Skeletal muscle cell (primary cell): ENCODE results near the gene PCCA.
"Not testable (repeated sequence)": the region's sequence is repeated elsewhere in the genome, so short reads cannot be mapped to it uniquely, and the experiment has no call there.

Experiments used
- DNase-seq: peaks from one replicate; pipeline ENCODE4 v3.0.0-alpha.2; 2010; ENCODE audit warnings: low read depth
- H3K4me3 ChIP-seq: 2 replicates; pipeline ENCODE4 v1.5.1; 2011; ENCODE audit warnings: low read depth, mild to moderate bottlenecking, control low read depth, low read length, moderate library complexity

PCCA gene

DNA sequence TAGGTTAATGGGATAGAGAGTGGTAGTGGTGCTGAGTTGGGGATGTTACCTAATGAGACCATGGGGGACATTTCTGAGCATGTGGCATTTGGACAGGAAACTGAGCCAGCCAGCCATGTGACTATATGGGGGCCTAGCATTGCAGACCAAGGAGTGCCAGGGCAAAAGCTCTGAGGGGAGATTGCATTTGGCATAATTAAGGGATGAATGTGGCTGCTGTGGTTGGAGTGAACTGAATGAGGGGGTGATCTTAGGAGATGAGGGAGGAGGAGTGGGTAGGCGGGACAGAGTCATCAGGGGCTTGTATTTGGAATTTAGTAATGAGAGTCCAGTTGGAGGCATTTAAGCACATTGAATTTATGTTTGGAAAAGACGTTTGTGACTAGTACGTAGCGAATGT is 6.6 kb downstream of the PCCA start:
- DNase-seq: no peak
- no peak overlapping the region for H3K4me3 ChIP-seq

- H3K4me3 ChIP-seq: no peak overlapping the region
- no peak for DNase-seq
These were observed 7.6 kb downstream of the PCCA start for GRCh38 chr13:100096526-100096925.

GRCh38 chr13:100097821-100098220 is 8.9 kb downstream of the PCCA start:
- no peak overlapping the region for H3K4me3 ChIP-seq
- DNase-seq: no peak

DNA sequence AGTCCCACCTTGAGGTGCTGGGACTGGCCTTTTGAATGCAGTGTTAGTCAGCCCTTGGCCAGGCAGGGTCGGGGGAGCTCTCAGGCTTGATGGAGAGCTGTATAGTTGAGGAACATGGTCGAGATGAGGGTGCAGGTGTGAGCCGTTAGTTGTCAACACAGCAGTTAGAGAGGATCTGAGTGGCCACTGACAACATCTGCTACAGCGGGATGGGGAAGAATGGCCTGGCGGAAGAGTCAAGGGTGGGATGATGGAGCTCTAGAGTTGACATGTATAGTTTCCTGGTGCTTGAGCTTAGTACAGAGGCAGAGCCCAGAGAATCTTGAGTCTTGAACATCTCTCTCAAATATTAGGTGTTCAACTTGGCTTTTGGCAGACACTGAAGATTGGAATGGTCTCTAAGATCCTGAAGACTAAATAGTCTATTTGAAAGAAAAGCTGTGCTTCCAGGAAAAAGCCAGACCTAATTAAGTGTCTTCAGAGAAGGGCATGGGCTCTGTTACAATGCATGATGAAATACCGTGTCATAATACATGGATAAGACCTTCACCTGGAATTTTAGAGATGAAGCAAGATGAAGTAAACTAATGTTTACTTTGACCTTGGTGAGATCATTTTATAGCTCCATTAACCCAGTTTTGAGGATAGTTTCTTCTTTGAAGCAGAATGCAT is 9.7 kb downstream of the PCCA start:
- H3K4me3 ChIP-seq: no peak overlapping the region
- no peak for DNase-seq

GRCh38 chr13:100099117-100099445 is 10.2 kb downstream of the PCCA start:
- H3K4me3 ChIP-seq, DNase-seq: not testable (repeated sequence)

GRCh38 chr13:100100115-100100879 is 11.4 kb downstream of the PCCA start:
- no peak overlapping the region for H3K4me3 ChIP-seq
- DNase-seq: no peak

DNA sequence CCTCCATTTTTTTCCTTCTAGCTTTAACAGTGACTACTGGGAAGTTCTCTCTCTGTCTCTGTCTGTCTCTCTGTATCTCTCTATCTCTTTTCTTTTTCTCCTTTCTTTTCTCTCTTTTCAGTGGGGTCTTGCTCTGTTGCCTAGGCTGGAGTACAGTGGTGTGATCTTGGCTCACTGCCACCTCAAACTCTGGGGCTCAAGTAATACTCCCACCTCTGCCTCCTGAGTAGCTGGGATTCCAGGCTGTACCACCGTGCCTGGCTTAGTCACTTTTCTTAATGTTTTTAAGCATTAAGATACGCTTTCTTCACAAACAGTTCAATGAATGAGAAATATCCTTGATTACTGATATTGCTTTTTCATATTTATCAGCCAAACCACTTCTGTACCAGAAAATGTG is 13.1 kb downstream of the PCCA start:
- H3K4me3 ChIP-seq: no peak overlapping the region
- no peak for DNase-seq

DNA sequence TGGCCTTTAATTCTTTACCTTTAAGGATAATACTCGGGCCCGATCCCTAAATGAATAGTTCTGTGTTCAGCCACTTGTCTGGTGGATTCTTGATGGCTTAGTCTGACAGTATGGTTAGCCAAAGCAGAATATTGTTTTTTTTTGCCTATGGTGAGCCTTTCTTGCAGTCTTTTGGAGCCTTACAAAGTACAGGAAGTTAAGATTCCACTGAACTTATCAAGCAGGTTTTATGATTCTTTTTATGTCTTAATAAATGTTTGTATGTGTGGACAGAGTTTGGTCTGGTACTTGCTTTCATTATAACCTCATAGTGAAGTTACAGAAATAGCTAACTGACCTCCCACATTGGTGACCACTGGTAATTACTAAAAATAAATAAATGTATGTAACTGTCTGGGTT is 17.1 kb downstream of the PCCA start:
- no peak for DNase-seq
- H3K4me3 ChIP-seq: no peak overlapping the region

- DNase-seq: no peak
- no peak overlapping the region for H3K4me3 ChIP-seq
These were observed 17.8 kb downstream of the PCCA start for GRCh38 chr13:100106705-100107104.

- no peak overlapping the region for H3K4me3 ChIP-seq
- DNase-seq: no peak
These were observed 20.1 kb downstream of the PCCA start for GRCh38 chr13:100108913-100109507.

DNA sequence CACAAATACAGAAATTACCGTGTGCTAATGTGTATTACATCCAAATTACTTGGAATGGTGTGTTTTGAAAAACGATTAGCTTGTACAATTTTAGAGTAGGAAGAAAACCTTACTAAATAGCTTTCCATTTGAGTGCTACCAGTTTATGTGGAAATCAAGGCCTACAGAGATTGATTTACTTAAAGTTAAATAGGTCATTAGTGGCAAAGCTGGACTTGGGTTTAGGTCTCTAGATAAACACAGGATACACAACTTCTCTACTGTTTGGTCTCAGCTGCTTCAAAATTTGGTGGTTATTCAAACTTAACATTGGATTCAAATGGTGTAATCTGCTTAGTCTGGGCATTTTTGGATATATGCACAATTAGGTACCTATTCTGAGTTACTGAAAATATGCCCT is 21.4 kb downstream of the PCCA start:
- no peak for DNase-seq
- H3K4me3 ChIP-seq: no peak overlapping the region

GRCh38 chr13:100112186-100112838 is 23.4 kb downstream of the PCCA start:
- DNase-seq: no peak
- H3K4me3 ChIP-seq: no peak overlapping the region

- H3K4me3 ChIP-seq: no peak overlapping the region
- DNase-seq: no peak
These were observed 26.9 kb downstream of the PCCA start for GRCh38 chr13:100115693-100116254.

- peak; percentile 9 for DNase-seq
These were observed 35.4 kb downstream of the PCCA start for GRCh38 chr13:100124265-100124664.

GRCh38 chr13:100125946-100126345 is 37.1 kb downstream of the PCCA start:
- no peak overlapping the region for H3K4me3 ChIP-seq
- DNase-seq: no peak

More at GRCh38 chr13:100124265-100124664, 35.4 kb downstream of the PCCA start:
- no peak overlapping the region for H3K4me3 ChIP-seq

- peak; percentile 25 for DNase-seq
- no peak overlapping the region for H3K4me3 ChIP-seq
These were observed 39.5 kb downstream of the PCCA start for GRCh38 chr13:100128373-100128772.

DNA sequence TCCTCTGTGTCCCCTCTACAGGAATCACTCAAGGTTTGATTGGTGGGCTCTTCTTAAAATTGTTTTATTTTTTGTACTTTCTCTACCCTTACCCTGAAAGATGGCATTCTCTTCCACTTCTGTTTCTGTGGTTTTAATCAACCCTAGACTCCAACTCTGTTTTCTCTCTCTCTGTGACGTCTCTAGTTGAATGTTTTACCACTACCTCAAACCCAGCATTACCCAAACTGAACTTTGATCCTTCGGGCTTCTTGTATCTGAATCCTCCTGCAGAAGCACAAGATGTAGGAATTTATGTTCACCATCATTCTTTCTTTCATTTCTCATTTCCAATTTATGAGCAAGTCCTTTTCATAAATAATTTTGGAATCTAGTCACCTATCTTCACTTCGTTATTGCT is 39.9 kb downstream of the PCCA start:
- DNase-seq: no peak
- H3K4me3 ChIP-seq: no peak overlapping the region

- no peak for DNase-seq
- H3K4me3 ChIP-seq: no peak overlapping the region
These were observed 40.7 kb downstream of the PCCA start for GRCh38 chr13:100129605-100130004.

DNA sequence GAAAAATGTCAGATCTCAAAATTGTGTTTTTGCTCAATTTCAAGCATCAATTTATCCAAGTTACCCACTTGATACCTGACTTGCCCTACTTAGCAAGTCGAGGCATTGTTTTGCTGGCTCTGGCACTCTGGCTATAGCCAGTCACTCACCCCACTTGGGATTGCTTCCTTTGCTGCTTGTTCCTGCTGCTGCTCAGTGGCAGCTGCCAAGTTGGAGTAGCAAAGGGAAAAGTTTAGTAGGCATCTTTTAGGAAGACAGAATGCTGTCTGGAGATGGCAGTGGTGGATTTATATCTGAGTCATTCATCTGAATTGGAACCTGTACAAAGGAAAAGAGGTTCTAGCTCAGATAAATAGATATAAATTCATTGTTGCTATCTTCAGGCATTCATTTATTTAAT is 41.2 kb downstream of the PCCA start:
- no peak overlapping the region for H3K4me3 ChIP-seq
- DNase-seq: no peak

GRCh38 chr13:100130930-100131511 is 42.1 kb downstream of the PCCA start:
- no peak for DNase-seq
- H3K4me3 ChIP-seq: no peak overlapping the region
